GM19239 (cell line): ENCODE data around the gene POTEF.
"Not testable (repeated sequence)": the region's sequence is repeated elsewhere in the genome, so short reads cannot be mapped to it uniquely, and the experiment has no call there.

Source experiments
- DNase-seq: peaks from one replicate; pipeline ENCODE4 v3.0.0; 2011; ENCODE audit warnings: low spot score; ENCODE audit not compliant: insufficient read length
- FAIRE-seq: peaks from 2 replicates; lab custom pipeline; 2011; peaks lifted over from hg19 to GRCh38; lab: Jason Lieb, UNC

POTEF gene

DNA sequence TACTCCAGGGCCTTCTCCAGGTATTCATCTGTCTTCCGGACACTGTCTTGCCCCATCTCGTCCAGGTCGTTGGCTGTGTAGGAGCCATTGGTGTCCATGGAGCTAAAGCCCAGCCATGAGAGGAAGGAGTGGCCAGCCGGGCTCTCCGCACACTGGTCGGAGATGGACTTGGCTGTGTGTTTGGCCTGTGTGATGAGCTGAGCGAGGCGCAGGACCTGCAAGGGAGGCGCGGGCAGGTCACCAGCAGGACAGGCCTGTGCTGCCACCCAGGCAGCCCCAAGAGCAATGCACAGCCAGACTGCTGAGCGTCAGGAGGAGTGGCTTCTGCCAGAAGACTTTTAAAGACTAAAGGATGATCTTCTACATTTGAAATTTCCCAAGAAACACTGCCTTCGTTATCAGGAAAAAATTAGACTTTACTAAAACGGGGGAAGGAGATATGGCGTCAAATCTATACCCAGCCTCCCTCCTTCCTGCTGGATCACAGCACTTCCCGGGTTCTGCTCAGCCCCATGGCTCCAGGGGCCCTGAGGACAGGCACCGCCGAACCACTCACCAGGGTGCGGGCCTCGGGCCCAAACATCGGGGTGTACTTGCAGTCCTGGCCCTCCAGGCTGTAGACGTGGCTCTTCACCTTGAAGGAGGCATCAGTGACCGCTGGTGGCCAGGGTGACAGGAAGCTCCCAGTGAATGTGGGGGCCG lies 24.9 kb upstream of the POTEF start:
- DNase-seq, FAIRE-seq: not testable (repeated sequence)

DNA sequence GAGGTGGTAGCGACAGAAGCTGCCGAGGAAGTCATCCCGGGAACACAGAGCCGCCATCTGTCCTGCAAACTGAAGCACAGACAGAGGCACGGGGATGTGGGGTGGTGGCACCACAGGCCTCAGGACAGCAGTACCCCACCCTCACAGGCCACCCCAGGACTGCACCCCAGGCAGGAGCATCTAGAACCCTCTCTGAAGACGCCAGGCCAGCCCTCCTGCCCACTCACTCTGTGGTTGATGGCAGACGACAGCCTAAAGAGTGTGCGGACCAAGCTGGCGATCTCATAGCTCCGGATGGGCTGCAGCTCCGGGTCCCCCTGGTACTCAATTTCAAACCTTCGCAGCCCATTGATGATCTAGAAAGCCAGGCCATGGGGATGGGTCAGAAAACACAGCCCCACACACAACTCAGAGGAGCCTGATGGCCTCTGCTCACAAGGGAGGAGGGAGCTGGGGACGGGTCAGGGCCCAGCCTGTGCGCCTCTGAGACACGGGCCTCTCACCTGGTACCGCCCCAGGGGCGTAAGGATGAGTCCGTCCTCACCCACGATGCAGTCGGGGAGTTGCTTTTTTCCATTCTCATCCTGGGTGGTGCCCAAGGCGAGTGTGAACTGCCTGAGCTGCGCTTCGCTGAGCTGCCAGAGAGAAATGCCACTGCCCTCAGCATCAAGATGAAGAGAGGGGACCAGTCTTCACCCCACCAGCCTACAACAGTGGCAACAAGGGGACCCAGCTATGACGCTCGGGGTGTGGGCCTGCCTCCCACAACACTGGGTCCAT lies 24.0 kb upstream of the POTEF start:
- FAIRE-seq = no peak
- no peak for DNase-seq

DNA sequence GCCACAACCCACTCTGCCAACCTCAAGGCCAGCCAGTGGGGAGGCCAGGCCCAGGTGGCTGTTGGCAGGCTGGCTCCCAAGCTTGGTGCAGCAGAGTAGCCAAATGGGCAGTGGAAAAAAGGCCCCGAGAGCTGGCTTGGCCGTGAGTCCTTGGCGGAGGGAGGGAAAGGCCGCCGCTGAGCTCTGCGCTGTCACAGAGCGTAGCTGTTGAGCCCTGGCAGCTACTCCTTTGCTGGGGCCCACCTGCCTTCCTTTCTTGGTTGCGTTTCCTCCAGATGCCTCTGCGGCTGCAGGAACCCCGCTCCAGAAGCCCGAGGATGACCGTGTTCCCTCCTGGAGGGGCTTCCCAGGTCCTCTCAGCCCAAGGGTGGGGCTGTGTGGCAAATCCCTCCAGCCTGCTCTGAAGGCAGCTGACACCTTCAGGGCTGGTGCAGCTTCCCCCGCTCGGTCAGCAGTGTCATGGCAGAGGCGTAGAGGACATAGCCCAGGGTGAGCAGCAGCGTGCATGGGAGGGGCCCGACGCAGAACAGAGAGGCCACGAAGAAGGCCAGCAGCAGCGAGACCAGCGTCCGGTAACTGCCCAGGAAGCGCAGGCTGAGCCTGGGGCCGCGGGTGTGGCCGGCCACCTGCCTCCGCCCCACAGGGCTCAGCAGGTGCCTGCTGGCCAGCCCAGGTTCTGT lies 23.3 kb upstream of the POTEF start:
- not testable (repeated sequence) for DNase-seq, FAIRE-seq

DNA sequence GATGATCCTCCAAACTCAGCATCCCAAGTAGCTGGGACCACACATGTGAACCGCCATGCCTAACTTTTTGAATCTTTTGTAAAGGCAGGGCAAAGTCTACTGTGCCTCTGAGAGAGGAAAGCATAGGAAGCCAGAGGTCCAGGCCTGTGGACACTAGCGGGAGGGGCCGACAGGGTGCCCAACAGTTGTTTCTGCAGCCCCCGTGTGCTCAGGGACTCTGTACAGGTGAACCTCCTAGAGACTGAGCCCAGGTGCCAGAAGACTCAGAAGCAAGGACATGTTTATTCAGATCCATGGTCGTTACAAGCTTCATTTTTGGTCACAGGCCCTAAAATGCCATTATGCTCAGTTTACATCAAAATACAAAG lies 22.1 kb upstream of the POTEF start:
- FAIRE-seq, DNase-seq: not testable (repeated sequence)

DNA sequence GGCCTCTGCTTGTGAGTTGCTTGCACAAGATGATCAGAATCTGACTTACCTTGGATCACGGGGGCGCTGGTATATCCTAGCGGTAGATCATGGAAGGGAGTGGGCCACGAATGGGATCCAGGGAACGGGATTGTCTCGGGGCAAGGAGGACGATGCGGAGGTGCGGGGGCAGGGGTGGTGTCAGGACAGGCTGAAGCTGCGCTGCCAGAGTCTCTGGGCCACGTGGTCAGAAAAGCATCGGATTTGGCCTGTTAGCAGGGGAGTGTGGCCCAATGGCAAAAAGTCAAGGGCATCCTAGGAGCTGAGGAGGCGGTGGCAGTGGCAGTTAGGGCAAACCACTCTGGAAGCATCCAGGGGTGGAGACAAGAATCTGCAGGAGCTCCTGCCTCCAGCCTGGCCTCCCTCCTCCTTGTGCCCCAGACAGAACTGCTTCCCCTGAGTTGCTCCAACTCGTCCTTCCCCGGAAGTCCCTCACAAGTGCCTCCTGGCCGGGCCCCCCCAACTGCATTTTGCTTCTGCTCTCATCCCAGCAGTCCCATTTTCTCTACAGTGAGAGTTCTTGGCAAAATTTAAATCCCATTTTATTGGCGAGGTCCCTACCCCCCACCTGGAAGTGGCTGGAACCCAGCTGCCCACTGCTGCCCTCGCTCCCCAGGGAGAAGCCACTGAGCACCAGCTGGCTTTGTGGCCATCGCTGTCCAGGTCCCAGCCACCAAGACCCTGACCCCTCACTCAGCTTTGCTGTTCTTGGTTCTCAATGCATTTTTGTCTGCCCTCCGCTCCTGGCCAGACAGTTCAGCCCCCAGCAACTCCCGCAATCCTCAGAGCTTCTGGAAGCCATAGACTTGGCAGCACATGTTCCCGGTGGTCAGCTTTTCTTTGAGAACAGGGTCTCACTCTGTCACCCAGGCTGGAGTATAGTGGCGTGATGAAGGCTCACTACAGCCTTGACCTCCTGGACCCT lies 21.4 kb upstream of the POTEF start:
- no peak for DNase-seq
- no peak for FAIRE-seq

DNA sequence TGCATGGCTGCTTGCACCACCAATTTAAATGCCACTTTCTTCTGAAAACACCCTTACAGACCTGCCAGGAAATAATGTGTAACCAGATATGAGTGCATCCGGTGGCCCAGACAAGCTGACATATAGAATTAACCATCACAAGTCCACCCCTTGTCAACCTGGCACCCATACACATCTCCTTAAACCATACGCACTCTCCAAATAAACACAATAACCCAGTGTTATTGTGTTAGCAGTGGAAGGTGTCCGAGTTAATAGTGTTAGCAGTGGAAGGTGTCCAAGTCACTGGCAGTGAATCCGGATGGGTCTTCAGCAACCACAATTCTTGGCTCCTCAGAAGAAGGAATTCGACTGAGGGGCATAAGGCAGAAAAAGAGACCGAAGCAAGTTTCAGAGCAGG lies 19.5 kb upstream of the POTEF start:
- not testable (repeated sequence) for FAIRE-seq

DNA sequence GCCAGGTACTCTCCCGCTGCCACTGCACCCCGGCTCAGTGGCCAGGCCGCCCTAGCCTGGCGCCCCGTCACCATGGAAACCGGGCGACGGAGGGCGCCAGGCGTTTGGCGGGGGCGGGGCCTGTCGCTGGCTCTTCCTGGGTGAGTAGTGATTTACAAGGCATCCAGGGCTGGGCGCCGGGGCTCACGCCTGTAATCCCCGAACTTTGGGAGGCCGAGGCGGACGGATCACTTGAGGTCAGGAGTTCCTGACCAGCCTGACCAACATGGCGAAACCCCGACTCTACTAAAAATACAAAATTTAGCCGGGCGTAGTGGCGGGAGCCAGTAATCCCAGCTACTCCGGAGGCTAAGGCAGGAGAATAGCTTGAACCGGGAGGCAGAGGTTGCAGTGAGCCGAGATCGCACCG lies 16.0 kb upstream of the POTEF start, which contains the start of gene CCDC74B:
CCDC74B (minus strand) TSS at position 107 of the 409 bp plus-strand sequence. CDS start 116 bp downstream, outside the sequence.
- FAIRE-seq, DNase-seq: not testable (repeated sequence)

More for the DNA sequence above, 19.5 kb upstream of the POTEF start:
- not testable (repeated sequence) for DNase-seq

DNA sequence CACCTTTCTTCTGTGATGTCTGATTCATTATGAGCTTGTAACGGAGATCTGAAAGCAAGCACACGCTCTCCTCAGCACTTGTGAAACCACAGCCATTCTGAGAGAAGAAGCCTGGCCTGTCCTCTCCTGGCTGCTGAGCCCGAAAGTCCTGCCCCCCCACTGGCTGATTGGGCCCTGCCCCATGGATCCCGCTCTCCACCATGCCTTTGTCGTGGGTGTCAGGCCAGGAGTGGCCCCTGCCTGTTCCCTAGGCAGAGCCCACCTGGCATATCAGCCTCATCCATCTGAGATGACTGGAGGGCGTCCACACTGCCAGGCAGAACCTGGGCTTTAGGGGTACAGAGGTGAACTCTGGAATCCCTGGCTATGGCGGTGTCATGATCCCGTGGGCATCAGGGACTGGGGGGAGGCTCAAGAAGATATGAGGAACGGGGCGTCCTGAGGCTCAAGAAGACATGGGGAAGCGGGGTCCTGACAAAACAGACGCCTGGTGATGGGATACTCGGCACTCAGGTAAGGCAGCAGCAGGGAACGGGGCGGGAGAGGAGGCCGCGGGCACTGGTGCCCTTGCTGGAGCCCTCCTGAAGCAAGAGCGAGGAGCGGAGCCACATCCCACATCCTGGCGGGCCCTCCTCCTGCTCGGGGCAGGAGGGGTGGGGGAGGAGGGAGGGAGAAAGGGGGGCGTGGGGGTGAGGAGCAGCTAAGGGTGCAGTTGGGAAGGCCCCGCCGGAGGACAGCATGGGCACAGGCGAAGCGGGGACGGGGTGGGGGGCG lies 14.4 kb upstream of the POTEF start:
- not testable (repeated sequence) for DNase-seq, FAIRE-seq

DNA sequence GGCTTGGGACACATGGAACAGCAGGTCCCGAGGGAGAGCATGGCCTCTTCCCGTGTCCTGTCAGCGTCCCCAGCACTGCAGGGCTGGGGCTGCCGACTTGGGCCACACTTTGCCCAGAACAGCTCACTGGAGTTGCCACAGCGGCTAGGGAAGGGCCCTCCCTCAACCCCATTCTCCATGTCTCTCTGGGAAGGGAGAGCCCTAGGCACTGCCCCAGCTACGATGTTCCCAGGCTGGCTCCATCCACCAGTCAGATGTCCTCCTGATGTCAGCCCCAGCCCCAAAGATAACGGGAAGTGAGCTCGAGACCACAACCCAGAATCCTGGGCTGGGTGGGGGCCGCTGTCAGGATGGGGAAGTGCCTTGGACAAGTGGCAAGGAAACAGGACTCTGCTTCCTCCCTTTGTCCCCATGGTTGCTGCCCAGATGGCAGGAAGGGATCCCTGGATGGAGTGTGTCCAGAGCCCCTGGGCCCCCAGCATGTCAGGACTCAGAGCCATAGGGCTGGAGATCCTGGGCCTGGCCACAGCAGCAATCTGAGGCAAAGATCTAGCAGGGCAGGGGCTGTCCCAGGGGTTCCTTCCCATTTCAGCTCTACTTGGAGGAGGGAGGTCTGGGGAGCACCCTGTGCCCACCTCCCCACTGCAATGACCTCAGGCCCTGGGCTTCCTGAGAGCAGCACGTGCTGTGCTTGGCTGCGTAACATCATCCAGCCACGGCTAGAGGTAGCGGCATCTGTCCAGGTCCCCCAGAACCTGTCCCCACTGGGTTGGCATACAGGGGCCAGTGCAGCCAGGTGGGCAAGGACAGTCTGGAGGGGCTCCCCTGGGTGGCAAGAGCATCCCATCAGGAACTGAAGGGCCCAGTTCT lies 13.6 kb upstream of the POTEF start:
- not testable (repeated sequence) for DNase-seq, FAIRE-seq

DNA sequence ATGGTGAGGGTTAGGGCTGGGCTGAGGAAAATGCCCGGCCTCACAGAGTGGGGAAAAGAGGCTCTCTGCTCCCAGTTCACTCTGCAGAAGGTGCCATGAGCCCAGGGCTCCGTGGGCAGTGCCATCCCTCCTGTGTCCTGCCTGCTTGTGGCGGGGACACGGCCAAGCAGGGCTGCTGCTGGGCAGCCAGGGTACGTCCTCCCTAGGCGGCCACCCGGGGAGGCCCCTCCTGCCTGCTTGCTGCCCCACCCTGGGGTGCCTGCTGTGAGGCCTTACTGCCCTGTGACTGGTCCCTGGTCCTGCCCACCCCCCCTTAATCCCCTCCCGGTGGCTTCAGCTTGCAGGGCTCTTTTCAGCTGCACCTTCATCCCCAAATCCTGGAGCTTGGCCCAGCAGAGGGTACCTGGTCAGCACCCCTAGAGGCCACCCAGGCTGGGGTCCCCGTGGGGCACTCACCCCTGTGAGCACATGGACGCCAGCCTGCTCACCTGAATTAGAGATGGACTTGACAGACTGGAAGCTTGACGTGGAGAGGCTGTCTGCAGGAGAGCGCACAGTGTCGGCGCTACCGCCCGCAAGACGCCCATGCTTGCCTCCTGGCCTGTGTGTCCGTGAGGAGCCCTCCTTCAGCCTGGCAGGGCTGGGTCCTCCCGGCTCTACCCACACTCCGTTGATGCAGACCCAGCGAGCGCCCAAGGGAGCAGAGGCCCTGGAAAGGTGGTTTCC lies 12.8 kb upstream of the POTEF start:
- not testable (repeated sequence) for DNase-seq, FAIRE-seq

DNA sequence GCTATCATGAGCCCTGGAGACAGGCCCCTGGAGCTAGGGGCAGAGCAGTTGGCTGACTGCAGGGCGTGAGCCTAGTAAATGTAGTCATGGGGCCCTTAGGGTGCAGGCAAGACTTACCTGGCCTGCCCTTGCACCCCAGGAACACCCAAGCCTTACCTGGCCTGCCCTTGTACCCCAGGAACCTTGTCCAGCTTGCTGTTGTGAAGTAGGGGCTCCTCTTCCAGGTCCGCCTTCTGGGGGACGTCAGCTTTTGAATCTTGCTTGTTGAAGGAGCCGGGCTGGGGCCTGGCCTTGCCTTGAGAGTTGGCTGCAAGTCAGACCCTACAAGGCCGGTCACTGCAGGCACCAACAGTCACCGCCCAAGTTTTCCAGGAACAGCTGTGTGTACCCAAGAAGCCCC lies 12.0 kb upstream of the POTEF start:
- not testable (repeated sequence) for DNase-seq, FAIRE-seq

DNA sequence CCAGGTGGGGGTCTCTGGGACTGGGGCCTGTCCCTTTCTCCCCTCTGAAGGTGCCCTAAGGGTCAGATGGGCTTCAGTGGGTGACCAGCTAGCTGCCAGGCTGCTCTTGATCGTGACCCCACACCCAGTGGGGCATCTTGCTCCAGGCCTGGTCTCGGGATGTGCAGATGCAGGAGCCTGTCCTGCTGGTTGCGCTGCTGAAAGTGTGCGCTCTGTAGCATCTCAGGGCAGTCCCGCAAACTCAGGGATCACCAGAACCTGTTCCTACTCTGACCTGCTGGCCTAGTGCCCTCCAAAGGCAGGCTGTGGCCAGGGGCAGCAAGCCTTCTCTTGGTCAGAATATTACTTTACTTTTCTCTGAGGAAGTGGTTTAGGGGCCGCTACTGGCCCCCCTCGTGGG lies 11.5 kb upstream of the POTEF start:
- not testable (repeated sequence) for DNase-seq, FAIRE-seq

DNA sequence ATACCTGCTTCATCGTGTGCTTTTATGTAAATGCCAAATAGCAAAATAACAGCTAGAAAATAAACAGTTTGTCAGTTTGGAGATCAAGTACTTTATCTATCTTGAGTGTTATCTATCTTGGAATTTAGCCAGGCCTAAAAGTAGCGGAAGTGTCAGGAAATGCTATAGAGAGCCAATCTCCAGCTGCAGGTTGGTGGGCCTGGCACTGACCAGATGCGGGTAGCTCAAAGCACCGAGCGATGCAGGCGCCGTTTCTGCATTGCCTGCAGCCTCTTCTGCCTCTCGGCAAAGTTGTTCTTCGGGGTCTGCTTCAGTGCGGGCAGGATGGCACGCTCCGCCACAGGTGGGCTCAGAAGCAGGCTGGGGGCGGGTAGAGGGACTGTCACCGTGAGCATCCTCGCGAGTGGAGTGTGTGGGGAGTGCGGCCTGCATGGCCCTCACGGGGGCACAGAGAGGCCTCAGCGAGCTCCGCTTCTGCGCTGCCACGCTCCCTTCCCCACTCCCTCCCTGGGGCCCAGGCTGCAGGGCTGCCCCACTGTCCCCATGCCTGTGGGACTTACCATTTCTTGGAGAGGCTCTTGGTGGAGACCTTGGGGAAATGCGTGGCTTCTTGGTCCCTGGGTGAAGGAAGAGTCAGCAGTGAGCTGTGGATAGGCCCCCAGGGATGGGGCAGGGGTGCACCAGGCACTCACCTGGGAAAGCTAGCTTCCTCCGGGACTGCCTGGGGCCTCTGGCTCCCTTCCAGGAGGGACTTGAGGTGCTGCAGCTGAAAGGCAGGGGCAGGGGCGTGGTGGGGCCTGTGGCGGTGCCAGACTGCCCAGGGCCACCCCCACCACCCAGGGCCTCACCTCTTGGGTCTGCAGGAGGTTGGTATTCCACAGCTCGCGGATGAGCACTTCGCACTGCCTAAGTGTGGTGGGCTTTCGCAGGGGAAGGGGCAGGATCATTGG lies 10.6 kb upstream of the POTEF start:
- FAIRE-seq, DNase-seq: not testable (repeated sequence)

DNA sequence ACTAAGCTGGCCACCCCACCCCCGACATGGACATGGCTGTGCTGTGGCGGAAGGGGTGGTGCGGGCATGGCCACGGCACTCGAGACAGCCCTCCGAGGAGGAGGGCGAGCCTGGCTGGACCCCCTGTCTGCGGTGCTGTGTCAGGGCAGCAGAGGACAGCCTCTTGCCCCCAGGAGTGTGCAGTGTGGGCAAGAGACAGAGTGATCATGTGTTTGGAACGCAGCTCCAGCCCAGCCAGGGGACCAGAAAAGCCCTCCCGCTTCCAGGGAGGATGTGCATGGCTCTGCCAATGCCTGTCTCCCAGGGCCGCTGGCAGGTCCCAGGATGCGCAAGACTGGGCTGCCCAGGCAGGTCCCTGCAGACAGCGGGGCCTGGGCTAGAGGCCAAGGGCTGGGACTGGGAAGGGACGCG lies 9.8 kb upstream of the POTEF start:
- not testable (repeated sequence) for FAIRE-seq

DNA sequence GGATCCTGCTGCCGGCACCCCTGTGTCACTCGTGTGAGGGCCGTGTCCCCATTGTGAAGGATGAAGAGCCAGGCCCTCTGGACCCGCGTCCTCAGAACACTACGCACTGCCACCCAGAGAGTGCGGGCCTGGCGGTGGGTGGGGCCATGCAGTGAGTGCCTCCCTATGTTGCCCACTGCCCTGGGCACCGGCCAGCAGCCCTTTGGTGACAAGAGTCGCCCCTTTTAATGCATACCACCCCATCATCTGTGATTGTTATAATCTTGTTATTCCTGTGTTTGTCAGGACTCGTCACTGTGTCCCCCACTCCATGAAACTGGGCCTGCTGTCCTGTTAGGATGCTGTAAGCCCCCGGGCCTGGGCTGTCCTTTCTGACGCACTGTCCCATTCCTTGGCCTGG lies 9.3 kb upstream of the POTEF start:
- not testable (repeated sequence) for FAIRE-seq, DNase-seq

More for the DNA sequence above, 9.8 kb upstream of the POTEF start:
- not testable (repeated sequence) for DNase-seq

DNA sequence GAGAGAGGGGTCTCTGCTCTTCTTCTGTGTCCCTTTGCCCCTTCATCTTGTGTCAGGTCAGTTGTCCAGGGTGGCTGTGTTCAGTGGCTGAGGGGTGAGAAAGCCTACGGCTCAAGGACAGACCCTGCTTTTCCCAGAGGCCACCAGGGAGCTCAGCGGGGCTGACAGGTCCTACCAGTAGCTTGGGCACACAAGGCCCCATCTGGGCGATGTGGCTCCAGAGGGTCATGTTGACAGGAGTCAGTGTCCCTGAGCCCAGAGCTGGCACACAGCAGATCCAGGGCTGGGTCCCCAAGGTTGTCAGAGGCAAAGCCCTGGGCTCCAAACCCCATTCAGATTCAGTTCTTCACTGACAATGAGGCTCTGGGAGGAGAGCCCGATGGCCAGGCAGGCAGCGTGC lies 8.1 kb upstream of the POTEF start:
- not testable (repeated sequence) for DNase-seq, FAIRE-seq
